ENCODE measurements around the gene BRME1.
"Not testable (repeated sequence)": the region's sequence is repeated elsewhere in the genome, so short reads cannot be mapped to it uniquely, and the experiment has no call there.

Gene BRME1

DNA sequence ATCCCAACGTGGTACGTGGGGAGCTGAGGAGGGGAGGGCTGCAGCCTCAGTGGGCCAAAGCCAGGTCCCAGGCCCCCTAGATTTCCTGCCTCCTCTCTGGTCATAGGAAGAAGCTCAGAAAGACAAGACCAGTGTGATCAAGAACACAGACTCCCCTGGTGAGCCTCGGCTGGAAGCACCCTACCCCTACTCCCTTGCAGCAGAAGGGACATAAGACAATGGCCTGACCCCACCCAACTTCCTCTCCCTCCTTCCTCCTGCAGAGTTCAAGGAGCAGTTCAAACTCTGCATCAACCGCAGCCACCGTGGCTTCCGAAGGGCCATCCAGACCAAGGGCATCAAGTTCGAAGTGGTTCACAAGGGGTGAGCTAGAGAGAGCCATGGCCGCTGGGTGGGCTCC, 20.8 kb upstream of the BRME1 start:
- DNase-seq = no peak
- no peak overlapping the region for H3K4me3 ChIP-seq (ENCODE audit: insufficient read depth, low read depth, low read length, poor library complexity, severe bottlenecking)
- H3K36me3 ChIP-seq (ENCODE audit: control insufficient read depth, insufficient read depth, low read length) = peaks cover 16% of the 10 kb centered on the region
- no peaks in the 10 kb centered on the region for H3K4me1 ChIP-seq (ENCODE audit: control insufficient read depth, insufficient read depth, low read length, poor library complexity, severe bottlenecking)
- no peaks in the 10 kb centered on the region for H3K9me3 ChIP-seq (ENCODE audit: control insufficient read depth, low read length)
- H3K27me3 ChIP-seq (replicated peaks; ENCODE audit: control insufficient read depth, insufficient read depth, low read length, poor library complexity, severe bottlenecking) = no peaks in the 10 kb centered on the region
- H3K27ac ChIP-seq (ENCODE audit: insufficient read depth, low read length, poor library complexity, severe bottlenecking) = no peak overlapping the region

DNA sequence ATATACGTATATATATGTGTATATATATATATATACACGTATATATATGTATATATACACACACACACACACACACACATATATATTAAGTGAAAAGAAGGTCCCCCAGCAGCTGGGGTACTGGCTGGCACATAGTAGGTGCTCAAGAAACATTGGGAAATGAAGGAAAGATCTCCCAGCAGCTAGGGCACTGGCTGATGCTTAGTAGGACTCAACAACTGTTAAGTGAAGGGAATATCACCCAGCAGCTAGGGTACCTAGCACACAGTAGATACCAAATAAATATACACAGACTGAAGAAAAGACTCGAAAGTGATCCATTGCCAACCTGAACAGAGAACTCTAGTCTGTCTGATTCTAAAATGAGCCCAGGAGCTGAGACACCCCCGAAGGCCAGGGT, 20.1 kb upstream of the BRME1 start:
- peaks cover 18% of the 10 kb centered on the region for H3K36me3 ChIP-seq (ENCODE audit: control insufficient read depth, insufficient read depth, low read length)
- H3K27ac ChIP-seq (ENCODE audit: insufficient read depth, low read length, poor library complexity, severe bottlenecking) = no peak overlapping the region

DNA sequence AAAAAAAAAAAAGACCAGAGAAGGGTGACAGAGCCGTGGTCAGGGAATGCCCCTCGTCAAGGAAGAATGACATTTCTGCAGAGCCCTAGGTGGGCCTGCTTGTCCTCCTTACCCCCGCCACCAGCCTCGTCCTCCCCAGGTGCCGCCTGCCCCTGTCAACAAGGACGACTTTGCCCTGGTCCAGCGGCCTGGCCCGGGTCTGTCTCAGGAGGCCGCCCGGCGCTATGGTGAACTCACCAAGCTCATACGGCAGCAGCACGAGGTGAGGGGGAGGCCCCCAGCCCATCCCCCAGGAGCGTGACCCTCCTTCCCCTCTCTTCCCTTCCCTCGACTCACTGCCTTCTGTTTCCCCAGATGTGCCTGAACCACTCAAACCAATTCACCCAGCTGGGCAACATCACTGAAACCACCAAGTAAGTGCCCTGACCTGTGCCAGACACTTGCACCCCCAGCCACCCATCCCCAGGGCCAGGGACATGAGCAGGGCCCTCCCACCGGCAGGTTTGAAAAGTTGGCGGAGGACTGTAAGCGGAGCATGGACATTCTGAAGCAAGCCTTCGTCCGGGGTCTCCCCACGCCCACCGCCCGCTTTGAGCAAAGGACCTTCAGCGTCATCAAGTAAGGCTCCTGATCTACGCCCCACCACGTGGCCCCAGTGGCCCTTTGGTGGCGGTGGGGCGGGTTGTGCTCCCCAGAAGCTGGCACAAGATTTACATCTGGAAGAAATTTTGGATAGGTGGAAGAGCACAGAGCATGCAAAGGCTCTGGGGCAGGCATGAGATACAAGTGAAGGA, 17.5 kb upstream of the BRME1 start:
- Histone ChIP-seq H3K27ac (ENCODE audit: insufficient read depth, low read length, poor library complexity, severe bottlenecking) (no peak overlapping the region), H3K4me1 (ENCODE audit: control insufficient read depth, insufficient read depth, low read length, poor library complexity, severe bottlenecking) (no peaks in the 10 kb centered on the region), H3K36me3 (ENCODE audit: control insufficient read depth, insufficient read depth, low read length) (peaks cover 29% of the 10 kb centered on the region), H3K27me3 (replicated peaks; ENCODE audit: control insufficient read depth, insufficient read depth, low read length, poor library complexity, severe bottlenecking) (no peaks in the 10 kb centered on the region), H3K9me3 (ENCODE audit: control insufficient read depth, low read length) (no peaks in the 10 kb centered on the region), H3K4me3 (ENCODE audit: insufficient read depth, low read depth, low read length, poor library complexity, severe bottlenecking) (no peak overlapping the region)
- DNase-seq = no peak

More for the DNA sequence above, 20.1 kb upstream of the BRME1 start:
- Histone ChIP-seq H3K27me3 (replicated peaks; ENCODE audit: control insufficient read depth, insufficient read depth, low read length, poor library complexity, severe bottlenecking) (no peaks in the 10 kb centered on the region), H3K9me3 (ENCODE audit: control insufficient read depth, low read length) (no peaks in the 10 kb centered on the region), H3K4me3 (ENCODE audit: insufficient read depth, low read depth, low read length, poor library complexity, severe bottlenecking) (no peak overlapping the region), H3K4me1 (ENCODE audit: control insufficient read depth, insufficient read depth, low read length, poor library complexity, severe bottlenecking) (no peaks in the 10 kb centered on the region)
- no peak for DNase-seq

DNA sequence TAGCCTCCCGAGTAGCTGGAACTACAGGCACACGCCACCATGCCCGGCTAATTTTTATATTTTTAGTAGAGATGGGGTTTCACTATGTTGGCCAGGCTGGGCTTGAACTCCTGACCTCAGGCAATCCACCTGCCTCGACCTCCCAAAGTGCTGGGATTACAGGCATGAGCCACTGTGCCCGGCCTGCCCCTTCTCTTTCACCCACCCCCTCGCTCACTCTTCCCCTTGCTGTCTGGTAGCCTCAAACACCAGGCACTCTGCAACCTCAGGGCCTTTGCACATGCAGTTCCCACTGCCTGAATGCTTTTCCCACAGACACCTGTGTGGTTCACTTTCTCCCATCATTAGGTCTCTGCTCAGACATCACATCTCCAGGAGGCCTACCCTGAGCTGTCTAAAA, 16.2 kb upstream of the BRME1 start:
- not testable (repeated sequence) for H3K4me3 ChIP-seq (ENCODE audit: insufficient read depth, low read depth, low read length, poor library complexity, severe bottlenecking); H3K4me1 ChIP-seq (ENCODE audit: control insufficient read depth, insufficient read depth, low read length, poor library complexity, severe bottlenecking); H3K27me3 ChIP-seq (replicated peaks; ENCODE audit: control insufficient read depth, insufficient read depth, low read length, poor library complexity, severe bottlenecking); H3K27ac ChIP-seq (ENCODE audit: insufficient read depth, low read length, poor library complexity, severe bottlenecking); H3K9me3 ChIP-seq (ENCODE audit: control insufficient read depth, low read length); DNase-seq
- peaks cover 25% of the 10 kb centered on the region for H3K36me3 ChIP-seq (ENCODE audit: control insufficient read depth, insufficient read depth, low read length)

DNA sequence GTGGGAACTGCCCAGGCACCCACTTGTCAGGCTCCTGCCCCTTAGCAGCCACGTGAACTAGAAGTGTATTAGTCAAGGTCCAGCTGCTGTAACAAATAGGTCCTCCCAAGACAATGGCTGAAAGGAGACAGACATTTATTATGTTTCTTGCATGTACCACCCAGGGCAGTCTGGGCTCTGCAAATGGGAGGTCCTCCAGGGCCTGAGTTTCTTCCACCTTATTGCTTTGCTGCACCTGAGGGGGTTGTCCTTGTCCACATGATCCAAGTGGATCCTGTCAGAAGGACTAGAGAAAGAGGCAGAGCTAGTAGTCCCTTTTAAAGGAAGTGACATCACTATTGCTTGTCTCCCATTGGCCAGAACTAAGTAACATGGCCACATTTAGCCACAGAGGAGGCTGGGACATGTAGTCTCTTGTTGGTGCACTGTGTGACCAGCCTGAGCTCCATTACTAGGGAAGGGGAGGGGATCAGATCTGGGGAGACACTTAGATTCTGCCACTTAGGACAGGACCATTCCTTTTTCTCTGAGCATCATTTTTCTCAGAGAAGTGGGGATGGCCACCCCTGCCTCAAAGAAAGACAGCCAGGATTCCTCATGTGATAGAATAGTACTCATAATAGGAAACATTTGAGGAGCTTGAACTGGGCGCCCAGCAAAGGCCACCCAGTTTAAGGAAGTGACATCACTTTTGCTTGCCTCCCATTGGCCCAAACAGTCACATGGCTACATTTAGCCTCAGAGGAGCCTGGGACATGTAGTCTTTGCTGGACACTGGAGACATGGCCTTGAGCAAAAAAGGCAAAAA, 15.2 kb upstream of the BRME1 start:
- peaks cover 24% of the 10 kb centered on the region for H3K36me3 ChIP-seq (ENCODE audit: control insufficient read depth, insufficient read depth, low read length)
- no peaks in the 10 kb centered on the region for H3K9me3 ChIP-seq (ENCODE audit: control insufficient read depth, low read length)
- no peak overlapping the region for H3K27ac ChIP-seq (ENCODE audit: insufficient read depth, low read length, poor library complexity, severe bottlenecking)
- H3K4me3 ChIP-seq (ENCODE audit: insufficient read depth, low read depth, low read length, poor library complexity, severe bottlenecking) = no peak overlapping the region
- H3K27me3 ChIP-seq (replicated peaks; ENCODE audit: control insufficient read depth, insufficient read depth, low read length, poor library complexity, severe bottlenecking) = no peaks in the 10 kb centered on the region
- H3K4me1 ChIP-seq (ENCODE audit: control insufficient read depth, insufficient read depth, low read length, poor library complexity, severe bottlenecking) = no peaks in the 10 kb centered on the region
- DNase-seq = no peak

GRCh38 chr19:13920524-13920923, 14.6 kb upstream of the BRME1 start:
- Histone ChIP-seq H3K9me3 (ENCODE audit: control insufficient read depth, low read length) (no peaks in the 10 kb centered on the region), H3K4me1 (ENCODE audit: control insufficient read depth, insufficient read depth, low read length, poor library complexity, severe bottlenecking) (no peaks in the 10 kb centered on the region), H3K36me3 (ENCODE audit: control insufficient read depth, insufficient read depth, low read length) (peaks cover 25% of the 10 kb centered on the region), H3K27ac (ENCODE audit: insufficient read depth, low read length, poor library complexity, severe bottlenecking) (no peak overlapping the region), H3K27me3 (replicated peaks; ENCODE audit: control insufficient read depth, insufficient read depth, low read length, poor library complexity, severe bottlenecking) (no peaks in the 10 kb centered on the region), H3K4me3 (ENCODE audit: insufficient read depth, low read depth, low read length, poor library complexity, severe bottlenecking) (no peak overlapping the region)
- DNase-seq = no peak

- H3K4me1 ChIP-seq (ENCODE audit: control insufficient read depth, insufficient read depth, low read length, poor library complexity, severe bottlenecking) = no peaks in the 10 kb centered on the region
- no peak overlapping the region for H3K4me3 ChIP-seq (ENCODE audit: insufficient read depth, low read depth, low read length, poor library complexity, severe bottlenecking)
- peaks cover 35% of the 10 kb centered on the region for H3K36me3 ChIP-seq (ENCODE audit: control insufficient read depth, insufficient read depth, low read length)
- H3K9me3 ChIP-seq (ENCODE audit: control insufficient read depth, low read length) = no peaks in the 10 kb centered on the region
- no peak for DNase-seq
- H3K27me3 ChIP-seq (replicated peaks; ENCODE audit: control insufficient read depth, insufficient read depth, low read length, poor library complexity, severe bottlenecking) = no peaks in the 10 kb centered on the region
- H3K27ac ChIP-seq (ENCODE audit: insufficient read depth, low read length, poor library complexity, severe bottlenecking) = no peak overlapping the region
These were observed 13.0 kb upstream of the BRME1 start for GRCh38 chr19:13918726-13919411.

DNA sequence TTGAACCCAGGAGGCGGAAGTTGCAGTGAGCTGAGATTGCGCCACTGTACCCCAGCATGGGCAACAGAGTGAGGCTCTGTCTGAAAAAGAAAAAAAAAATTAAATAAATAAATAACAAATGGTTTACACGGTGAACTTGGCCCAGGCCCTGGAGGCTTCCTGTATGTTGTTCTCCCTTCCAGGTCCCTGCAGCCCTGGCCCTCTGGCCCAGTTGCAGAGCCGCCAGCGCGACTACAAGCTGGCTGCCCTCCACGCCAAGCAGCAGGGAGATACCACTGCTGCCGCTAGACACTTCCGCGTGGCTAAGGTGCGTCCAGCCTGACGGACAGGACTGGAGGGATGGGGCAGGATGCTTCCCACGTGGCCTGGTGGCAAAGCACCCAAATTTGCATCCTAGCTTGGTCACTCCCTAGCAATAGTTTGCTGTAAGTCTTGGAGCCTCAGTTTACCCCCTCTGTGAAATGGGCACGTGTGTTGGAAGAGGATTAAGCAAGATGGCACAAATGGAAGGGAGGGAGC, 12.0 kb upstream of the BRME1 start:
- Histone ChIP-seq H3K4me1 (ENCODE audit: control insufficient read depth, insufficient read depth, low read length, poor library complexity, severe bottlenecking) (no peaks in the 10 kb centered on the region), H3K27ac (ENCODE audit: insufficient read depth, low read length, poor library complexity, severe bottlenecking) (no peak overlapping the region), H3K4me3 (ENCODE audit: insufficient read depth, low read depth, low read length, poor library complexity, severe bottlenecking) (no peak overlapping the region), H3K36me3 (ENCODE audit: control insufficient read depth, insufficient read depth, low read length) (peaks cover 37% of the 10 kb centered on the region), H3K9me3 (ENCODE audit: control insufficient read depth, low read length) (no peaks in the 10 kb centered on the region), H3K27me3 (replicated peaks; ENCODE audit: control insufficient read depth, insufficient read depth, low read length, poor library complexity, severe bottlenecking) (no peaks in the 10 kb centered on the region)
- no peak for DNase-seq

DNA sequence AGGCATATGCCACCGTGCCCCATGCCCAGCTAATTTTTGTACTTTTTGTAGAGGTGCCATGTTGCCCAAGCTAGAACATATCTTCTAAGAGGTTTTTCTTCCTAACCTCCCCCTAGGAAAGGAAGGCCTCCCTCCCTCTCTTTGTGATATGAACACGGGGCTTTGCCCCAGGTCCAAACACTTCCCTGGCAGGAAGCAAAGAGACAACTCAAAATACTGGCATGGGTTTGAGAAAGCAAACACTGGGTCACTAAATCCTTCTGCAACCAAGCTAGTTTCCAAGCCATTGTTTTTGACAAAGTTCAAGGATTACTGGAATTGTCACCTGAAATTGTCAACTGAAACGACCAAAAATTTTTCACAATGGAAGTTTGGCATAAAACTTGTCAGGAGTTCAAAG, 8.9 kb upstream of the BRME1 start:
- Histone ChIP-seq H3K4me1 (ENCODE audit: control insufficient read depth, insufficient read depth, low read length, poor library complexity, severe bottlenecking) (no peaks in the 10 kb centered on the region), H3K4me3 (ENCODE audit: insufficient read depth, low read depth, low read length, poor library complexity, severe bottlenecking) (no peak overlapping the region), H3K27ac (ENCODE audit: insufficient read depth, low read length, poor library complexity, severe bottlenecking) (no peak overlapping the region), H3K36me3 (ENCODE audit: control insufficient read depth, insufficient read depth, low read length) (peaks cover 33% of the 10 kb centered on the region), H3K9me3 (ENCODE audit: control insufficient read depth, low read length) (no peaks in the 10 kb centered on the region), H3K27me3 (replicated peaks; ENCODE audit: control insufficient read depth, insufficient read depth, low read length, poor library complexity, severe bottlenecking) (no peaks in the 10 kb centered on the region)
- DNase-seq = no peak
